ENCODE results near the gene NFIA.
A peak's percentile ranks its signal among the peaks of the same experiment; 100 is the strongest.
"Not testable (repeated sequence)": the region's sequence is repeated elsewhere in the genome, so short reads cannot be mapped to it uniquely, and the experiment has no call there.

Gene NFIA

DNA sequence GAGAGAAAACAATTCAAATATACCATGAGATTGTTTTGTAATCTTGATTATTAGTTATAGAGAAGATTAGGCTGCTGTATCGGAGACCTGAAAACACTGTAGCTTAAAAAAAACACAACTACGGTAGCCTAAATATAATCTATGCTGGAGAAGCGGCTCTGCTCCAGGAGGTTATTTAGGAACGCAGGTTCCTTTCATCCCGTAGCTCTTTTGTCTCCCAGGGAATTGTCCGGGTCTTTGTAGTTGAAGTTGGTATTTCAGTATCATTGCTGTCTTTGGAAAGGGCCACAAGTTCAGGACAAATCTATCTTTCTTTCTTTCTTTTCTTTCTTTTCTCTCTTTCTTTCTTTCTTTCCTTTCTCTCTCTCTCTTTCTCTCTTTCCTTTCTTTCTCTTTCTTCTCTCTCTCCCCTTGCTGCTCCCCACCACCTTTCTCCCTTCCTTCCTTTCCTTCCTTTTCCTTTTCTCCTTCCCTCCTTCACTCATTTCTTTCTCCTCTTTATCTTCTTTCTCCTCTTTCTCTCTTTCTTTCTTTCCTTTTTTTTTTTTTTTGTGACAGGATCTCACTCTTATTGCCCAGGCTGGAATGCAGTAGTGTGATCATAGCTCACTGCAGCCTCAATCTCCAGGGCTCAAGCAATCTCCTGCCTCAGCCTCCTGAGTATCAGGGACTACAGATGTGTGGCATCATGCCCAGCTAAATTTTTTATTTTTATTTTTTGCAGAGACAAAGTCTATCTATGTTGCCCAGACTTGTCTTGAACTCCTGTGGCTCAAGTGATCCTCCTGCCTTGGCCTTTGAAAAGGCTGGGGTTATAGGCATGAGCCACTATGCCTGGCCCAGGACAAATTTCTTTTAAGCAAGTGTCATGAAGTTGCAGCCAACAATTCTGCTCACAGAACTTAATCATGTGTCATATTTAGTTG is 10.9 kb upstream of the NFIA start:
- no peak overlapping the region for H3K9ac ChIP-seq (ENCODE audit: insufficient read length)
- no peak overlapping the region for H3K4me3 ChIP-seq
- no peaks in the 10 kb centered on the region for H3K36me3 ChIP-seq (ENCODE audit: insufficient read depth, low read length)
- H3K27ac ChIP-seq: no peak overlapping the region
- TF ChIP-seq EZH2 (IDR thresholded peaks at IDR 0.05): no peak
- no peak for TF ChIP-seq POLR2AphosphoS5 (IDR thresholded peaks at IDR 0.05; ENCODE audit: borderline replicate concordance, low read depth, low read length)
- no peak for TF ChIP-seq FOXP2 (optimal IDR thresholded peaks at IDR 0.05; ENCODE audit: control extremely low read depth, extremely low read length, insufficient read depth)
- no peak for DNase-seq (ENCODE audit: low read depth, low spot score)
- H3K9me3 ChIP-seq (ENCODE audit: low read depth, low read length): no peaks in the 10 kb centered on the region

- H3K36me3 ChIP-seq (ENCODE audit: insufficient read depth, low read length): no peaks in the 10 kb centered on the region
- H3K4me3 ChIP-seq: no peak overlapping the region
- H3K9me3 ChIP-seq (ENCODE audit: low read depth, low read length): no peaks in the 10 kb centered on the region
- H3K9ac ChIP-seq (ENCODE audit: insufficient read length): no peak overlapping the region
- TF ChIP-seq POLR2AphosphoS5 (IDR thresholded peaks at IDR 0.05; ENCODE audit: borderline replicate concordance, low read depth, low read length): no peak
- no peak for TF ChIP-seq EZH2 (IDR thresholded peaks at IDR 0.05)
- TF ChIP-seq FOXP2 (optimal IDR thresholded peaks at IDR 0.05; ENCODE audit: control extremely low read depth, extremely low read length, insufficient read depth): no peak
- no peak overlapping the region for H3K27ac ChIP-seq
- no peak for DNase-seq (ENCODE audit: low read depth, low spot score)
Observed at GRCh38 chr1:61073871-61074270, 8.5 kb upstream of the NFIA start.

GRCh38 chr1:61075833-61076232 is 6.5 kb upstream of the NFIA start:
- not testable (repeated sequence) for H3K9me3 ChIP-seq (ENCODE audit: low read depth, low read length); DNase-seq (ENCODE audit: low read depth, low spot score); H3K4me3 ChIP-seq; H3K36me3 ChIP-seq (ENCODE audit: insufficient read depth, low read length); H3K9ac ChIP-seq (ENCODE audit: insufficient read length)
- peak overlapping the region; percentile 95 for H3K27ac ChIP-seq

- Histone ChIP-seq H3K9me3 (ENCODE audit: low read depth, low read length) (no peaks in the 10 kb centered on the region), H3K9ac (ENCODE audit: insufficient read length) (peak overlapping the region; percentile 83), H3K27ac (peak overlapping the region; percentile 95), H3K4me3 (peak overlapping the region; percentile 90), H3K36me3 (ENCODE audit: insufficient read depth, low read length) (no peaks in the 10 kb centered on the region)
- TF ChIP-seq EZH2 (IDR thresholded peaks at IDR 0.05) (no peak), POLR2AphosphoS5 (IDR thresholded peaks at IDR 0.05; ENCODE audit: borderline replicate concordance, low read depth, low read length) (peak; percentile 75), FOXP2 (optimal IDR thresholded peaks at IDR 0.05; ENCODE audit: control extremely low read depth, extremely low read length, insufficient read depth) (peak; percentile 99)
- no peak for DNase-seq (ENCODE audit: low read depth, low spot score)
Observed at GRCh38 chr1:61076728-61077675, 5.4 kb upstream of the NFIA start.

DNA sequence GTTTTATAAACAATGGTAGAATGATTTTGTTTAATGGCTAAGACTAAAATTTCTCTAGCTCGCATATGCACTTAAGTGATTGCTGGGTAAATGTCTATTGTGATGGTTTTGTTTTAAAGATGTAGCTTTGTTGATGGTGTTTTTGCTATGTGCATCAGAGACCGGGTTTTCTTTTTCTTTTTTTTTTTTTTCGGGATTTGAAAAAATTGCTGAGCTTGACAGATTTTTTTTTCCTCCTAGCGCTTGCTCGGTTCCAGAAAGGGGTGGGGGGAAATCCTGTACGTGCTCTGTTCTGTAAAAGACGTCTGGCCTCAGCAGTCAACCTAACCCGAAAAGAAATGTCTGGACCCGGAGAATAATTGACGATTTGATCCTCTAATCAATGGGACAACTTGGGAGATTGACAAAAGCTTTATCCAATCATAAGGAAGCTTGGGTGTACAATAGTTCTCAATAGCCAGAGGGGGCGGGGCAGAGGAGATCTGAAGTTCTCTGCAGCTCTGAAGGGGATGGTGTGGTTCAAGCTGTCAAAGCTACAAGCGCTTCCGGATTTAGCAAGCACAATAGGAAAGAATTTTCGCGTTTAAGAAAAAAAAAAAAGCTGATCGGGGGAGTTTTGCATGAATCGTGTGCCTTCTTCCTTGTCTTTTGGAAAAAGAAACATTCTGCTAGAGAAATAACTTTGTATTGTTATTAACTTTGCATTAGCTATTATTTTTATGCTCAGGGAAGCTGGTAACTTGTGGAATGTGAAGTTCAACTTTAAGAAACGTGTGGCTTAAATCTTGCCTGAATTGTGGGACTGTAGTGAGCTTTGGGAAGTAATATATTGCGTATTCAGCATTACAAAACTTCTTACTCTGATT is 4.5 kb upstream of the NFIA start:
- peak overlapping the region; percentile 95 for H3K27ac ChIP-seq
- H3K4me3 ChIP-seq: peak overlapping the region; percentile 90
- no peak for TF ChIP-seq EZH2 (IDR thresholded peaks at IDR 0.05)
- peak; percentile 53 for TF ChIP-seq POLR2AphosphoS5 (IDR thresholded peaks at IDR 0.05; ENCODE audit: borderline replicate concordance, low read depth, low read length)
- peak; percentile 11 for TF ChIP-seq FOXP2 (optimal IDR thresholded peaks at IDR 0.05; ENCODE audit: control extremely low read depth, extremely low read length, insufficient read depth)
- no peaks in the 10 kb centered on the region for H3K36me3 ChIP-seq (ENCODE audit: insufficient read depth, low read length)
- H3K9ac ChIP-seq (ENCODE audit: insufficient read length): peak overlapping the region; percentile 83
- H3K9me3 ChIP-seq (ENCODE audit: low read depth, low read length): no peaks in the 10 kb centered on the region
- DNase-seq (ENCODE audit: low read depth, low spot score): peak; percentile 100

DNA sequence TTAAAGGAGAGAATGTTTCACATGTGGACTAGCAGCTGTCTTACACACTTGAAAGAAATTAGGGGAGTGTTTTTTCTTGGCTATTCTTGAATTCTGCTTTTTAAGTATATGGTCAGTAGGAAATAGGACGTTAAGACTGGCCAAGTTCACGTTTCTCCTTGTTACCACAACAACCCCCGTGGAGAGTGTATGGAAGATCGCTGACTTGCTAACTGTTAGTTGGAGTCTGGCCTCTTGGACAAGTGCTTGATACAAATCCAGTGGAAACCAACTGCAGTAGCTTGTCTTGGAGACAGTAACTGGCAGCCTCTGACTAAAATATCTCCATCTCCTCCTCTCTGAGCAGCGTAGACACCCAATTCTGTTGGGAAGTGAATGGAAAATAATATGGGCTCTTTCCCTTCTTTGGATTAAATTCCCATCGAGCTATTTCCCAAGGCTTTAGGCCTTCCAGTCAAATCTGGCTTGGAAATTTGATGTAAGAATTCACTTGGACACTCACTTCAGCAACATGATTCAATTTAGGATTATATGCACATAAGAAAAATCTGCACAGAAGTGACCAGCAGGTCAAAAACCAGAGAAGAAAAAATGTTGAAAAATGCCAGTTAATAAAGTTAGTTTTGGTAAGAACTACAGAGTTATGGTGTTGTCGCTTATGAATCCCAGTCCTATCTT is 3.6 kb upstream of the NFIA start:
- H3K9ac ChIP-seq (ENCODE audit: insufficient read length): peak overlapping the region; percentile 49
- peak overlapping the region; percentile 90 for H3K27ac ChIP-seq
- no peaks in the 10 kb centered on the region for H3K36me3 ChIP-seq (ENCODE audit: insufficient read depth, low read length)
- H3K4me3 ChIP-seq: peak overlapping the region; percentile 90
- TF ChIP-seq POLR2AphosphoS5 (IDR thresholded peaks at IDR 0.05; ENCODE audit: borderline replicate concordance, low read depth, low read length): no peak
- DNase-seq (ENCODE audit: low read depth, low spot score): no peak
- H3K9me3 ChIP-seq (ENCODE audit: low read depth, low read length): no peaks in the 10 kb centered on the region

- Histone ChIP-seq H3K9me3 (ENCODE audit: low read depth, low read length) (no peaks in the 10 kb centered on the region), H3K36me3 (ENCODE audit: insufficient read depth, low read length) (no peaks in the 10 kb centered on the region), H3K9ac (ENCODE audit: insufficient read length) (peak overlapping the region; percentile 44), H3K4me3 (peak overlapping the region; percentile 90), H3K27ac (peak overlapping the region; percentile 90)
- DNase-seq (ENCODE audit: low read depth, low spot score): no peak
- no peak for TF ChIP-seq POLR2AphosphoS5 (IDR thresholded peaks at IDR 0.05; ENCODE audit: borderline replicate concordance, low read depth, low read length)
Observed at GRCh38 chr1:61079296-61079897, 3.0 kb upstream of the NFIA start.
